AG04449 (cell line): ENCODE data around the gene FOXK2.

Experiments
- CTCF ChIA-PET: fragments of 350-600 bp; formaldehyde crosslinking; extraction: SDS; loops from one replicate; lab custom pipeline; 2021; ENCODE audit warnings: antibody characterized with exemption; lab: Yijun Ruan, JAX
- POLR2A ChIA-PET: fragments of 400-600, 350-600 bp; formaldehyde crosslinking; extraction: SDS; loops from one replicate; lab custom pipeline; 2020; ENCODE audit warnings: antibody characterized with exemption, inconsistent platforms; lab: Yijun Ruan, JAX
- DNase-seq: peaks from one replicate; pipeline ENCODE4 v3.0.0-alpha.2; 2010; ENCODE audit warnings: low read depth, low spot score
- H3K4me3 ChIP-seq: 2 replicates; pipeline ENCODE4 v1.5.1; 2011; ENCODE audit warnings: low read depth, mild to moderate bottlenecking, control low read depth, low read length
- CTCF ChIP-seq: IDR thresholded peaks from one replicate; pipeline ENCODE4 v1.5.1; 2011; ENCODE audit warnings: mild to moderate bottlenecking, moderate library complexity, low read length, control low read depth, inconsistent platforms; ENCODE audit not compliant: insufficient read depth; ENCODE audit errors: missing control alignments

The FOXK2 gene

GRCh38 chr17:82602487-82602886 is 83.0 kb downstream of the FOXK2 start:
- CTCF ChIA-PET = no interaction called here
- no peak overlapping the region for H3K4me3 ChIP-seq
- POLR2A ChIA-PET = interaction anchor here (1.3 kb wide), 1 partner anchor 9 kb away, joined by 3 read pairs; no protein-coding TSS in a partner anchor
- no peak for TF ChIP-seq CTCF
- no peak for DNase-seq

DNA sequence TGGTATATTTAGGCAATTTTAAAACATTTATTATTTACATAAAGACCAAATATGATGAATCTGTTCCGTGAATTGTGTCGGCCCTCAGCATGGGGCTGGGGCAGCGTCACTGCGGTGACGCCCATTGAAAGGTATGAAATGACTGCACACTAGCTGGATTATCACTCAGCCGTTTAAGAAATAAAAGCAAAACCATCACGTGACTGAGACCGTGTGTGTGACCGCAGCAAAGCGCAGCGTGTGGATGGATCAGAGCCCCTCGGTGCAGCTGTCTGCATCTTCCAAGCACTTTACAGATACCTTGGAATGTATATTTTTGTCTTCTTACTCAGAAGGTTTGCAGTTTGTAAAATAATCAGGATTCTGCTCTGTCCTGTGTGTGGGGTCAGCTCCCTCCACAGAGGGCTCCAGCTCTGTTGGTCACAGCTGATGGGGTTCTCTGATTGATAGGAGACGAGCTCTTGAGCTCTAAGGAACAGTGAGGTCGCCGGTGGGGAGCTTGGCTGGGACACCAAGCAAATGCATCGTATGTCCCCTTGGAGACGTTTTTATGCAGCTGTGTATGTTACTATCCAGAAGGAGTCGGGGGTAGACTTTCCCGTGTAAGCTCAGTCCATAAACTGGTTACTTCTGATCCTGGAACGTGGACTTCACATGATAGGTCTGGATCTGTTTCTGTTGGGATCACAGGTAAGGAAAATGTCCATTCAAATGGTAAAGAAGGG is 83.6 kb downstream of the FOXK2 start:
- H3K4me3 ChIP-seq = no peak overlapping the region
- ChIA-PET POLR2A (interaction anchor here (1.3 kb wide), 1 partner anchor 8 kb away, joined by 3 read pairs; no protein-coding TSS in a partner anchor), CTCF (no interaction called here)
- no peak for DNase-seq
- TF ChIP-seq CTCF = no peak

DNA sequence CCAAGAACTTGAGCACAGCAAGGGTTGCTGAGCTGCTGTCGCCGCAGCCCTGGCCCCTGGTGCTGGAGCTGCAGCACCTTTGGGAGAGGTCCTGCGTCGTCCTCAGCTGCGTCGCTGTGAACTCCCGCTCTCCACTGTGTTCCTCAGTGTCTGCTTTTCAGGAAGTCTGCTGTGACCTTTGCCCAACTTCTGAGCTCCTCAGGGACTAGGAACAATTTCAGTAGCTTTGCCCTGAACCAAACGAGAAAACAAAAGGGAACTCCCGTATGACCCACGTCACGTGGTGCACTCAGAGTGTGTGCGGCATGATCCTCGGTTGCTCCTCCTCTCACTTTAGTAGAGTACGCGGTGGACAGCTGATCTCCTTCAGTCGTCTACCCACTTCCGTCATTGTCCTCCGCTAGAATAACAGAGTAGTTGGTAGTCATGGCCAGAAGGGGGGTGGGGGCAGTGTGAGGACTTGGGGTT is 84.5 kb downstream of the FOXK2 start:
- H3K4me3 ChIP-seq = no peak overlapping the region
- no peak for TF ChIP-seq CTCF
- ChIA-PET CTCF (no interaction called here), POLR2A (no interaction called here)
- DNase-seq = no peak

GRCh38 chr17:82604532-82604931 is 85.0 kb downstream of the FOXK2 start:
- ChIA-PET CTCF (no interaction called here), POLR2A (no interaction called here)
- H3K4me3 ChIP-seq = no peak overlapping the region
- no peak for TF ChIP-seq CTCF
- no peak for DNase-seq

- no peak for DNase-seq
- POLR2A ChIA-PET = no interaction called here
- CTCF ChIA-PET = interaction anchor here (1.1 kb wide), 1 partner anchor 14 kb away, joined by 3 read pairs; no protein-coding TSS in a partner anchor
- TF ChIP-seq CTCF = no peak
- H3K4me3 ChIP-seq = no peak overlapping the region
Observed at GRCh38 chr17:82605939-82606600, 86.5 kb downstream of the FOXK2 start.

GRCh38 chr17:82608816-82609215 is 89.3 kb downstream of the FOXK2 start:
- CTCF ChIA-PET = interaction anchor here (2.4 kb wide), 1 partner anchor 55 kb away, joined by 7 read pairs; no protein-coding TSS in a partner anchor
- TF ChIP-seq CTCF = no peak
- no peak for DNase-seq
- POLR2A ChIA-PET = no interaction called here
- H3K4me3 ChIP-seq = no peak overlapping the region
